Brain pericyte (primary cell): ENCODE results near the gene PHF11.

Experiments
- DNase-seq: peaks from one replicate; pipeline ENCODE4 v3.0.0-alpha.2; 2012; ENCODE audit warnings: low read depth, low spot score

The PHF11 gene

GRCh38 chr13:49498206-49498605 lies 2.5 kb downstream of the PHF11 start:
- DNase-seq = no peak

- no peak for DNase-seq
Measured at GRCh38 chr13:49499889-49500660, 4.3 kb downstream of the PHF11 start.

- no peak for DNase-seq
Measured at GRCh38 chr13:49502954-49503353, 7.2 kb downstream of the PHF11 start.

GRCh38 chr13:49503951-49504350 lies 8.2 kb downstream of the PHF11 start:
- DNase-seq = no peak

- DNase-seq = no peak
Measured at GRCh38 chr13:49512578-49512977, 16.8 kb downstream of the PHF11 start.

GRCh38 chr13:49516467-49516866 lies 20.7 kb downstream of the PHF11 start:
- DNase-seq = no peak

- no peak for DNase-seq
Measured at GRCh38 chr13:49517461-49517860, 21.7 kb downstream of the PHF11 start.

GRCh38 chr13:49521224-49521623 lies 25.5 kb downstream of the PHF11 start:
- DNase-seq = no peak

- no peak for DNase-seq
Measured at GRCh38 chr13:49524740-49525501, 29.2 kb downstream of the PHF11 start.

GRCh38 chr13:49527123-49527522 lies 31.4 kb downstream of the PHF11 start:
- no peak for DNase-seq

GRCh38 chr13:49528161-49528560 lies 32.4 kb downstream of the PHF11 start:
- DNase-seq = no peak

GRCh38 chr13:49530457-49530856 lies 34.7 kb downstream of the PHF11 start:
- no peak for DNase-seq

- DNase-seq = no peak
Measured at GRCh38 chr13:49532593-49532992, 36.8 kb downstream of the PHF11 start.

GRCh38 chr13:49533011-49533410 lies 37.3 kb downstream of the PHF11 start:
- no peak for DNase-seq

GRCh38 chr13:49533591-49534269 lies 38.0 kb downstream of the PHF11 start:
- DNase-seq = no peak

- no peak for DNase-seq
Measured at GRCh38 chr13:49536144-49536873, 40.6 kb downstream of the PHF11 start.

GRCh38 chr13:49538404-49538803 lies 42.7 kb downstream of the PHF11 start:
- DNase-seq = no peak

GRCh38 chr13:49539313-49539712 lies 43.6 kb downstream of the PHF11 start:
- no peak for DNase-seq

GRCh38 chr13:49539746-49540145 lies 44.0 kb downstream of the PHF11 start:
- no peak for DNase-seq

GRCh38 chr13:49540552-49540951 lies 44.8 kb downstream of the PHF11 start:
- DNase-seq = no peak

GRCh38 chr13:49543656-49544055 lies 47.9 kb downstream of the PHF11 start:
- DNase-seq = no peak

- no peak for DNase-seq
Measured at GRCh38 chr13:49545661-49546060, 49.9 kb downstream of the PHF11 start.
